K562 (cell line): ENCODE results near the gene FBXL13. TPM values are rescaled to one million over a fixed set of nuclear protein-coding genes. Genes with fewer than 3 reads are reported as not detected.

Experiments used
- ATAC-seq: fragments of 200-7000 bp; cut with Tn5 transposase; 3 replicates; pipeline ENCODE4 v1.9.1; 2020; ENCODE audit warnings: moderate library complexity
- BruUV-seq: library from RNA; stranded (reverse); fragments of 400-500 nt; replicated peaks from 2 replicates; lab custom pipeline; 2021; lab: Mats Ljungman, UMichigan
- CTCF ChIA-PET: fragments of 300-600 bp; formaldehyde crosslinking; extraction: SDS; loops from one replicate; lab custom pipeline; 2021; ENCODE audit warnings: low intra/inter-chr PET ratio; lab: Yijun Ruan, JAX
- POLR2A ChIA-PET: fragments of 300-600, 350-650 bp; sonication (Branson Sonifier 250); formaldehyde crosslinking; extraction: SDS; loops from one replicate; lab custom pipeline; 2021; ENCODE audit warnings: antibody characterized with exemption, inconsistent platforms; lab: Yijun Ruan, JAX
- DNase-seq, 4 experiments: peaks; one replicate each; pipeline versions ENCODE4 v3.0.0 to v3.0.0-alpha.2; 2011 to 2018; ENCODE audit warnings: low spot score in 3 of 4, mixed read lengths in 3 of 4; ENCODE audit errors: extremely low read depth in 1 of 4
- FAIRE-seq: peaks from 2 replicates; lab custom pipeline; 2011; peaks lifted over from hg19 to GRCh38; lab: Jason Lieb, UNC
- H2AFZ ChIP-seq: 2 replicates; pipeline ENCODE4 v1.6.0; 2011; ENCODE audit warnings: low read depth, low read length, control low read depth, inconsistent platforms
- H3K27ac ChIP-seq: fragments of 200-600 bp; 3 replicates; pipeline ENCODE4 v1.8.0; 2011; ENCODE audit warnings: low read depth, mild to moderate bottlenecking, control low read depth, inconsistent platforms, low read length, moderate library complexity, mixed read lengths; ENCODE audit errors: extremely low read depth
- H3K27me3 ChIP-seq, 2 experiments: fragments of 300-600 bp in 1 of 2; 2 replicates in 1 of 2; 3 replicates in 1 of 2; pipeline versions ENCODE4 v1.6.0 to v1.8.0; 2011; ENCODE audit warnings: inconsistent platforms in 2 of 2, low read length in 2 of 2, mild to moderate bottlenecking in 1 of 2, mixed read lengths in 1 of 2, moderate library complexity in 1 of 2; ENCODE audit not compliant: control insufficient read depth in 2 of 2, insufficient read depth in 2 of 2
- H3K36me3 ChIP-seq: fragments of 300-600 bp; 3 replicates; pipeline ENCODE4 v1.8.0; 2011; ENCODE audit warnings: mild to moderate bottlenecking, low read length, inconsistent platforms; ENCODE audit not compliant: control insufficient read depth, insufficient read depth
- H3K4me1 ChIP-seq, 2 experiments: fragments of 200-600 bp in 1 of 2; replicated peaks in 1 of 2; 2 replicates in 1 of 2; 3 replicates in 1 of 2; pipeline versions ENCODE4 v1.5.1 to v1.8.0; 2011; ENCODE audit warnings: inconsistent platforms in 2 of 2, low read length in 2 of 2, mild to moderate bottlenecking in 1 of 2, mixed read lengths in 1 of 2, moderate library complexity in 1 of 2; ENCODE audit not compliant: control insufficient read depth in 2 of 2, insufficient read depth in 2 of 2
- H3K4me2 ChIP-seq: 2 replicates; pipeline ENCODE4 v1.6.1; 2011; ENCODE audit warnings: low read length, control low read depth, inconsistent platforms, mixed read lengths; ENCODE audit not compliant: insufficient read depth
- H3K4me3 ChIP-seq: fragments of 200-600 bp; sonication (generic), shearing (Covaris generic); 2 replicates; pipeline ENCODE4 v1.5.1; 2016; ENCODE audit warnings: control low read depth, inconsistent platforms
- H3K79me2 ChIP-seq: fragments of 200-600 bp; 3 replicates; pipeline ENCODE4 v1.8.0; 2011; ENCODE audit warnings: low read length, inconsistent platforms; ENCODE audit not compliant: control insufficient read depth, insufficient read depth
- H3K9ac ChIP-seq, 2 experiments: 2 replicates each; pipeline versions ENCODE4 v1.6.0 to v1.6.1; 2011; ENCODE audit warnings: low read depth in 2 of 2, low read length in 2 of 2, control low read depth in 1 of 2, inconsistent platforms in 1 of 2, mild to moderate bottlenecking in 1 of 2, mixed read lengths in 1 of 2; ENCODE audit not compliant: insufficient read depth in 1 of 2
- H3K9me1 ChIP-seq: one replicate; pipeline ENCODE4 v1.6.0; 2011; ENCODE audit warnings: inconsistent platforms, mild to moderate bottlenecking, low read length, moderate library complexity; ENCODE audit not compliant: control insufficient read depth, insufficient read depth
- H3K9me3 ChIP-seq: replicated peaks from 2 replicates; pipeline ENCODE4 v1.5.1; 2011; ENCODE audit warnings: low read depth, low read length, inconsistent platforms; ENCODE audit not compliant: control insufficient read depth, insufficient read depth
- H4K20me1 ChIP-seq: replicated peaks from 2 replicates; pipeline ENCODE4 v1.6.1; 2011; ENCODE audit warnings: low read length, inconsistent platforms, mixed read lengths; ENCODE audit not compliant: control insufficient read depth, insufficient read depth
- E4F1 ChIP-seq: fragments of 250-450 bp; sonication (Bioruptor Pico); IDR thresholded peaks from 2 replicates; pipeline ENCODE4 v1.5.0; 2021; ENCODE audit warnings: mild to moderate bottlenecking, borderline replicate concordance
- PHB ChIP-seq: fragments of 250-450 bp; sonication (Bioruptor Pico); IDR thresholded peaks from 2 replicates; pipeline ENCODE4 v1.5.0; 2021
- RBBP5 ChIP-seq: fragments of 200-600 bp; sonication (generic); IDR thresholded peaks from 2 replicates; pipeline ENCODE4 v1.6.1; 2012; ENCODE audit warnings: borderline replicate concordance, mild to moderate bottlenecking, low read length, control low read depth, inconsistent platforms; ENCODE audit not compliant: insufficient read depth, poor library complexity, severe bottlenecking
- RREB1 ChIP-seq: fragments of 250-450 bp; sonication (Bioruptor Pico); IDR thresholded peaks from 2 replicates; pipeline ENCODE4 v1.4.0; 2020
- SMARCA4 ChIP-seq: fragments of 450-650 bp; IDR thresholded peaks from 2 replicates; pipeline ENCODE4 v1.6.1; 2016
- SRSF9 ChIP-seq: fragments of 200-400 bp; formaldehyde crosslinking; IDR thresholded peaks from 2 replicates; pipeline ENCODE4 v1.6.1; 2017; ENCODE audit warnings: low read depth, low read length, borderline replicate concordance
- TBP ChIP-seq: optimal IDR thresholded peaks from 2 replicates; pipeline ENCODE3; 2011; ENCODE audit warnings: low read depth, low read length, improper control_type of control experiment
- ZBTB34 ChIP-seq: fragments of 250-450 bp; sonication (Bioruptor Pico); IDR thresholded peaks from 2 replicates; pipeline ENCODE4 v1.8.0; 2021; ENCODE audit warnings: mild to moderate bottlenecking, moderate library complexity
- ZNF174 ChIP-seq: fragments of 250-450 bp; sonication (Bioruptor Pico); IDR thresholded peaks from 2 replicates; pipeline ENCODE4 v1.4.0; 2020; ENCODE audit warnings: mild to moderate bottlenecking
- ZNF384 ChIP-seq: IDR thresholded peaks from 2 replicates; pipeline ENCODE4 v1.6.1; 2012; ENCODE audit warnings: low read depth, low read length, improper control_type of control experiment
- WGBS: fragments of 100-300 bp; shearing (Covaris generic); methylation state at CpG from one replicate; pipeline ENCODE4 v1.1.6; 2016; ENCODE audit warnings: low coverage, mixed read lengths; ENCODE audit not compliant: insufficient coverage; ENCODE audit errors: missing lambda C conversion rate; 5-methylcytosine and 5-hydroxymethylcytosine counted together
- in situ Hi-C: fragments of 300-500 bp; cut with MboI; formaldehyde crosslinking; loops from 4 replicates; pipeline ENCODE4 v1.15.0; 2018; ENCODE audit warnings: inconsistent platforms, mixed read lengths
- intact Hi-C: fragments of 100-400 bp; cut with micrococcal nuclease; formaldehyde crosslinking; loops from 2 replicates; pipeline ENCODE4 v1.14.2; 2022
- polyA plus RNA-seq, 8 experiments: library from polyadenylated mRNA; depleted of rRNA in 4 of 8; stranded (reverse) in 5 of 8; unstranded in 3 of 8; fragments of >200 nt; fragmentation: Nextera tagmentation in 2 of 8; fragmentation: Illumina TruSeq in 1 of 8; extraction: Ambion mirVana in 2 of 8; extraction: Trizol in 1 of 8; gene quantifications; 2 replicates each; pipeline versions ENCODE4 v1.2.1 to v1.2.3, GENCODE V29; 2011 to 2014; ENCODE audit warnings: inconsistent platforms in 1 of 8, missing spikeins in 1 of 8
- total RNA-seq, 7 experiments: library from RNA; depleted of rRNA in 6 of 7; stranded (reverse); fragments of >200 nt in 6 of 7; fragmentation: Illumina TruSeq in 2 of 7; extraction: Trizol in 2 of 7; gene quantifications; 2 replicates each; pipeline versions ENCODE4 v1.2.1 to v1.2.3, GENCODE V29; 2011 to 2021; ENCODE audit warnings: low replicate concordance in 1 of 7

Gene FBXL13
- total and polyA plus RNA-seq, 9 of the 15 experiments (the other 6 are each of a cell fraction or from before 2014, with no cell fraction given): 16.3 to 55.0 (median 25.4) TPM

GRCh38 chr7:103074519-103075336, at the start of gene FBXL13, which contains the start of gene ARMC10 (continued):
- TF ChIP-seq SMARCA4 (peak; percentile 54; the same call in 1 of the 2 replicates), TBP (peak; percentile 80), E4F1 (no peak), ZNF384 (0 out of 2 replicates have a peak, but pooled peaks have one; percentile 5)

- no TSS peak for BruUV-seq
- no peak overlapping the region for H3K27ac ChIP-seq
- H3K9me1 ChIP-seq: no peaks in the 10 kb centered on the region
- H3K4me2 ChIP-seq: no peak overlapping the region
- H3K79me2 ChIP-seq: no peaks in the 10 kb centered on the region
- in situ Hi-C loops: no loop called here
- FAIRE-seq (no peak), DNase-seq (no peak), ATAC-seq (no peak)
- H3K4me1 ChIP-seq: peaks cover 14 to 38% of the 10 kb centered on the region in 2 experiments
- H2AFZ ChIP-seq: no peak overlapping the region
- ChIA-PET CTCF (no interaction called here), POLR2A (interaction anchor here (0.5 to 1.1 kb wide), 4 partner anchors 20 to 72 kb away, joined by 3 to 4 read pairs (median 3); partner anchors contain the start of genes ARMC10, FBXL13 and NAPEPLD)
- intact Hi-C loops: no loop called here
- peaks cover 36% of the 10 kb centered on the region for H3K36me3 ChIP-seq
- 0 out of 2 replicates have a peak, but pooled peaks cover 4% of the 10 kb centered on the region for H4K20me1 ChIP-seq
- H3K9ac ChIP-seq: no peak overlapping the region
- 53% methylated on average over 3 of the region's 3 CpGs for WGBS
- no peak overlapping the region for H3K4me3 ChIP-seq
- no peaks in the 10 kb centered on the region for H3K27me3 ChIP-seq
- H3K9me3 ChIP-seq: no peaks in the 10 kb centered on the region
- no peak for TF ChIP-seq RREB1
- no peak for TF ChIP-seq PHB (CRISPR knock-in tag)
- no peak for TF ChIP-seq RBBP5
- TF ChIP-seq ZBTB34 (CRISPR knock-in tag): no peak
- no peak for TF ChIP-seq SRSF9
- no peak for TF ChIP-seq ZNF174
Measured at GRCh38 chr7:103123529-103123928, 48.9 kb upstream of the FBXL13 start.
